Adipose tissue (tissue), 3 donors: ENCODE measurements around the gene ISLR. TPM values are rescaled to one million over a fixed set of nuclear protein-coding genes. Genes with fewer than 3 reads are reported as not detected.
"Not testable (repeated sequence)": the region's sequence is repeated elsewhere in the genome, so short reads cannot be mapped to it uniquely, and the experiment has no call there.

Experiments
- H3K27ac ChIP-seq: one replicate; pipeline ENCODE4 v1.5.1; 2013; ENCODE audit warnings: low read depth, low read length
- WGBS, 3 donors: extraction: QIAGEN DNeasy Blood & Tissue Kit; methylation state at CpG; one replicate each; pipeline ENCODE4 v1.1.7; 2013; 5-methylcytosine and 5-hydroxymethylcytosine counted together
- polyA plus RNA-seq, 3 donors: library from polyadenylated mRNA; stranded (reverse); fragments of 200-250 nt; gene quantifications; one replicate each; pipeline ENCODE4 v1.2.3, GENCODE V29; 2013
- donor health status: healthy with polysubstance abuse.
- donor health status: Bipolar disorder and iron deficiency.
- donor health status: healthy.

Gene ISLR
- polyA plus RNA-seq, 3 donors = 2.5 to 65.8 (median 22.2) TPM

DNA sequence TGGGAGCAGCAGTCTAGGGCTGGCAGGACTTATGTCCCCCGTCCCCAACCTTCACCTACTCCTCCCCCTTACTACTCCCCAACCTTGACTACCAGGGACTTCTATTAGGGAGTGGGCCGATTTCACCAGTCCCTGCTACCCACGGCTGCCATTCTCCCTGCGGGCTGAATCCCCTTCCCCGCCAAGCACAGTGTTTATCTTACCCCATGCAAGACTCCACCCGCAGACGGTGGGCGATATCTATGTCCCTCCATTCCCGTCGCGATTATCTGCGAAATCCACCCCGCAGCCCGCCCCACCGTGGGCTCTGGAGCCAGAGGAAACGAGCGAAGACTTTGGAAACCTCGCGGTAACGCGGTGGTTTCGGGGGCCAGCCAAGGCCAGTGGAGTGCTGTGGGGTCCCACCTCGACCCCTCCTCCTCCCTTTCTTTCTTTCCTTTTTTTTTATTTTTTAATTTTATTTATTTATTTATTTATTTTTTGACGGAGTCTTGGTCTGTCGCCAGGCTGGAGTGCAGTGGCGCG, 38.4 kb upstream of the ISLR start:
- WGBS, 3 donors = 22 to 48% (median 45%) methylated on average over 27 of the region's 27 CpGs
- H3K27ac ChIP-seq = no peak overlapping the region

DNA sequence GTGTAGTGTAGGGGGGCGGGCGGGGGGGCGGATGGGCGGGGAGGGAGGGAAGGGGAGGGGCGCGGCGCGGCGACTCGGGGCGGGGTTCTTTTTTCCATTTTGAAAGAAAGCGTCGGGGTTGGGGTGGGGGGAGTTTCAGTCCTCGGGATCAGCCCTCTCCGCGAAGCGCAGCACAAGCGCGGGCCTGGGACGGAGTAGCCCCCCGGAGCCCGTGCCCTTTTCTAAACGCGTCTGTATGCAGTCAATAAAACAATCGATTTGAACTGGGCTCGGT, 37.0 kb upstream of the ISLR start:
- H3K27ac ChIP-seq = no peak overlapping the region
- WGBS, 3 donors = 1 to 2% (median 1%) methylated on average over 18 to 26 of the region's 26 CpGs

DNA sequence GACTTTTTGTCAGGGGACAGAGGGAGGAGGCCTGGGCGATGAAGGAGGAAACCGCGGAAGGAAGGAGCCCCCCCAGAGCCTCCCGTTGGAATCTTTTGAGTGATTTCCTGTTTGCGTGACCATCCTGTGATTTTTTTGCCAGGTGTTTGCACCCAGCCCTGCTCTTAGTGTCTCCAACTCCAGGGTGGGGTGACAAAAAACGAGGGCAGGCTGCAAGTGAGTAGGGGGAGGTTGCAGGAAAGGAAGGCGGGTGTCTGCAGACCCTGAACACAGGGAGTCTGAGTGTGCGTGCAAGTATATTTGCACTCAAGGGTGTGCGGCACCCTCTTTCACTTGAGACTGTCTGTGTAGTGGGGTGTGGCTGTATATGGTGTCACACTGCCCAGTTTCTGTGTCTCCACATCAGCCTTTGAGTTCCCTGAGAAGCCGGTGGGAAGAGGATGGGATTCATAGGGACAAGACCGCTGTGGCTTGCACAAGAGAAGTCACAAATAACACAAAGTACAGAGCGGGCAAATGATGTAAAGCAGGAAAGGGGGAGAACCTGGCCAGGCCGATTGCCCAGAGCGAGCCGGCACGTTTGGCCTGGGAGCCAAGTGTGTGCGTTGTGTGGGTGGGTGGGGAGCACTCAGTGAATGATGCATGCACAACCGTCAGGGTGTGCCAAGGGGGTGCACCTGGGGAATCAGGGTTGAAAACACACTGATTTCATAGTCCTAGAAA, 36.5 kb upstream of the ISLR start:
- 10 to 28% (median 12%) methylated on average over 18 of the region's 18 CpGs for WGBS, 3 donors
- no peak overlapping the region for H3K27ac ChIP-seq

DNA sequence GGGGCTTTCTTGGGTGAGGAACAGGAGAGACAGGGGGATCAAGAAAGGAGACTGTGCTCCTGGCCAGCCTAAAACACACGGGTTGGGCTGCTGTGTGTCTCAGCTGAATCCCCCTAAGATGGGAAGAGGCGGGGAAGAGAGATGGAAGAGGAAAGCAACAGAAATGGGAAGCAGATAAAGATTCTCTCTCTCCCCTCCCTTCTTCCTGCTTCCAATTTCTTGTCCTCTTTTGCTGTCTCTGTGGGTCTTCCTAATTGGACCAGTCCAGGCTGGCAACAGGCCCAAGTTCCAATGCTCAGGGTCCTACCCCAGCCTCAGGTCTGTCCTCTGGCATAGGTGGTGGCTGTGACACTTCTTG, 36.0 kb upstream of the ISLR start:
- WGBS, 3 donors = 54 to 66% (median 57%) methylated on average over 2 of the region's 2 CpGs
- H3K27ac ChIP-seq = no peak overlapping the region

DNA sequence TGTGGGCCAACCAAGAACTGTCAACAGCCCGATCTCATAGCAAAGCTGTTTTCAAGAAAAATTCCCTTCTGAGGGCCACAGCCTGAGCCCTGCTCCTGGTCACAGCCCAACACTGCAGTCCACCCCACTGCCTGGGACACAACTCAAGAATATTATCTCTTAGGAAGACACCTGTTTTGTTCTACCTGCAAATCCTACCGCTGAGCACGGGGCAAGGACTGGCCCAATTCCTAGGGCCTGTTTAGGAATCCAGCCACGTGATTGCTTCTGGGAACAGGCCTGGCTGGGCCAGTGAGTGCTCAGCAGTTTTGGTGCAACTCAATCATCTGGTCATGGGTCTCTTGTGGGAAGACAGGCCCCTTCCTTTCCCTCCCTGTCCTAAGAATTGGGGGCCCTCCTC, 34.9 kb upstream of the ISLR start:
- H3K27ac ChIP-seq = no peak overlapping the region
- WGBS, 3 donors = 83 to 92% (median 87%) methylated on average over 4 of the region's 4 CpGs

DNA sequence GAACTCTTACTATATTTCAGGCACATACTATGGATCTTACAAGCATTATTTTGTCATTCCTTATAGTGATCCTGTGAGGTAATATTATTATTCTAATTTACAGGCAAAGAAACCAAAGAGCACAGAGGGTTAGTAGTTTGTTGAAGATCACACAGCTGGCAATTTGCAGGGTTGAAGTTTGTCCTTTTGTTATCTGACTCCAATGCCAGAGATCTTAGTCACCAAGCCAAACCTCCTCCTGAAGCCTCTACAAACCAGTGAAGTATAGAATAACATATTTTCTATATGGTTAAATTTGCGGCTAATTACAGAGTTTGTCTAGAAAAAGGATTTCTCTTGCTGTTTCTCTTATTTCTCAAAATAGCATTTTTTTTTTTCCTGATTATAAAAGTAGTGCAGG, 31.9 kb upstream of the ISLR start:
- H3K27ac ChIP-seq = no peak overlapping the region
- WGBS, 3 donors = 92 to 100% (median 98%) methylated on average over 1 of the region's 1 CpG

DNA sequence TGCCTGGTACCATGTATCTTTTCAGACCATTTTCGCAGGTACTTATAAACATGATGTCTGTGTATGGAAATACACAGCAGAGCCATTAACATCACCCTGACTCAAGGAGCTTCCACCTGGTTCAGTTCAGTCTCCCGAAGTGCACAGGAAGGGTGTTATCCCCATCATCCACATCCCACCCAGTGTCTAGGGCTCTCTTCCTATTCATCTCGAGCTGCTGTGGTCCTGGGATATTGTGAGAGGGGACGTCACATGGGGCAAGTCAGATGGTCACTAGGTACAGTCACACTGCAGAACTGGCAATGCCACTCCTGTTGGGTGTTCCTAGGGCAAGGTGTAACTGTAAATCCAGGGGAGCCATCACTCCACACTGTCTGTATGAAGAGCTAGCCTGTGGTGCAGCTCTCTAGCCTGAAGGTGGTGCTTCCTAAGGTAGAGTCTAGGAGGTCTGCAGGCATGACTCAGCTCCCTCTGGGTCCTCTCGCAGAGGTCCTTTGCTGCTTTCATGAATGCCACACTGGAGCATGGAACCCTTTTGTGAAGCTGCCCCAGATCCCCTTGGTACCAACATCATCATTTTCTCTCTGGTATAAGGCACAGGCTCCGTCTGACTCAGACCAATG, 29.2 kb upstream of the ISLR start:
- H3K27ac ChIP-seq = no peak overlapping the region
- WGBS, 3 donors = 62 to 81% (median 76%) methylated on average over 6 of the region's 6 CpGs

DNA sequence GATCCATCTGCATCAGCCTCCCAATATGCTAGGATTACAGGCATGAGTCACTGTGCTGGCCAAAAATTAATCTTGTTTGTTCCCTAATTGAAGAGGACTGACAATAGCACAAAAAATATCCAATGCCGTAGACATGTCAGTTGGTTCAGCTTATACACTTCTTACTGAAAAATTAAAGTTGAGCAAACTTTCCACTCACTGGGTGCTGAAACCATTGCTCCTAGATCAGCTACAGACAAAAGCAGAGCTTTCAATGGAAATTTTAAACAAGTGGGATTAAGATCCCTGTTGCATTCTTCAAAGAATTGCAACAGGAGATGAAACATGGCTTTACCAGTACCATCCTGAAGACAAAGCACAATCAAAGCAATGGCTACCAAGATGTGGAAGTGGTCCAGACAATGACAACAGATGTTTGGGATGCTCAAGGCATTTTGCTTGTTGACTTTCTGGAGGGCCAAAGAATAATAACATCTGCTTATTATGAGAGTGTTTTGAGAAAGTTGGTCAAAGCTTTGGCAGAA, 27.2 kb upstream of the ISLR start:
- no peak overlapping the region for H3K27ac ChIP-seq
- WGBS, 3 donors = 94 to 97% (median 97%) methylated on average over 1 of the region's 1 CpG

DNA sequence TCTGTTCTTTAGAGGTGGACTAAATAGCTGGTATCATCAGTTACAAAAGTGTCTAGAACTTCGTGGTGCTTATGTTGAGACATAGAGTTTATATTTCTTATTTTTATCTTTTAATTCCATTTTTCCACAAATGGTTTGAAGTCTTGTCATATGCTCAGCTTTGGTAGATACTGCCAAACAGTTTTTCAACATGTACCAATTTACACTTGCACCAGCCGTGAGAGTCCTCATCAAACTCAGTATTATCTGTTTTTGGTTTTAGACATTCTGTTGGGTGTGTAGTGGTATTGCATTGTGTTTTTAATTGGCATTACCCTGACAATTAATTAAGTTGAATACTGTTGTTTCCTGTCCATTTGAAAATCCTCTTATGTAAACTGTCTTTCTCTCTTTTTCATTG, 26.5 kb upstream of the ISLR start:
- H3K27ac ChIP-seq = no peak overlapping the region
- WGBS, 3 donors = 56 to 61% (median 61%) methylated on average over 2 of the region's 2 CpGs

DNA sequence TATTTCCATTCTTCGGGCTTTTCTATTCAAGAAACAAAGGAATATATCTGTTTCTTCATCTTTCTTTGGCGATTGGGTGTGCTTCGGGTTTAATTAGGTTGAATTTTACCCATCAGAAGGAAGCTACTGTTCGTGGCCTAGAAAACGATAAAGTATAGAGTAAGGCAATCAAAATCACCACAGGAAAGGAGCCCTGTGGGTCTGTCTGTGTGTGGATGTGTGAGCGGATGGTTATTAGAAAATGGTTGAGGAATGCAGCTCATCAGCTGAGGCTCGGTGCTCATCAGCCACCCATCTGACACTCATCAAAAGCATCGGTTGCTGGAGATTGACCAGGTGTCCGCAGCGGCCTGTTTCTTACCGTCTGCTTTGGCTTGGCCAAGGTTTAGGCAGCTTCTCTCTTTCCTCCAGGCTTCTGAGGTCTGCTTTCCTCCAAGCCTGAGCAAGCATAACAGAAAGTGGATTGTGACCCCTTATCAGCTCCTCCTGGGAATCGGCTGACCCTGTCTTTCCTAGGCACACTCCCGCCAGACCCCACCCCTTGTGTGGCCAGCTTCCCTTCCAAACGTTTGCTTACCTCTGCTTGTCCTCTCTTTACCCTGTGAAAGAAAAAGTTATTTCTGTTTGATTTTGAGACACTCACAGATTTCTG, 17.6 kb upstream of the ISLR start:
- 62 to 80% (median 79%) methylated on average over 14 of the region's 14 CpGs for WGBS, 3 donors
- H3K27ac ChIP-seq = no peak overlapping the region

DNA sequence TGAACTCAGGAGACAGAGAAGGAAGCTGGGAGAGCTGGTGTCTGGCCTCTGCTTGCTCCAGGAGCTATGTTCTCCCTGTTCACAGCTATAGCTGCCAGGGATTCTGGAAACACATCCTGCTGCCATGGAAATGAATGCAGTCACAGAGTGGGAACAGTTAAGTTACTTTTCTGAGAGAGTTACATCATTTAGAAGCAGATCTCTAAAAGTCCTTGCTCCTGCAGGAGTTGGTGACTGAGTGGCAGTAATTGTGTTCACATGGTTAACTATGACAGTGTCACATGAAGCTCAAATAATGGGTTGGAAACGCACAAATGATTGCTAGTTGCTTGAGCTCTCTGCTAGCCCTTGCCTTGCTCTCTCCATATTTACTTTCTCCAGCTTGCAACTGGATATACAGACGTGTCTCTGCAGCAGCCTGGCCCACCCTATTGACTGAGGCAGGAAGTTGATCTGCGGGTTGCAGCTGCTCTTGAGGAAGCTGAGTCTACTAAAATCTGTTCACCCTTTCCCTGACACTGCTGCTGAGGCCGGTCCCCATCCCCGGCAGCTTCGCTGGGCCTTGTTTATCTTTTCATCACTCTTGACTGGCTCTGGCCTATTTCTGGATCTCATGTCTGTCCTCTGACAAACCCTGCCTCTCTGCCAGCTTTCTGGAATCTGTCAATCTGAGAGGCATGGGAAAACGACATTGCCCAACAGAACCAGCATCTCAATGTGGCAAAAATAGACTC, 16.7 kb upstream of the ISLR start:
- WGBS, 3 donors = 17 to 26% (median 25%) methylated on average over 7 of the region's 7 CpGs
- H3K27ac ChIP-seq = no peak overlapping the region

DNA sequence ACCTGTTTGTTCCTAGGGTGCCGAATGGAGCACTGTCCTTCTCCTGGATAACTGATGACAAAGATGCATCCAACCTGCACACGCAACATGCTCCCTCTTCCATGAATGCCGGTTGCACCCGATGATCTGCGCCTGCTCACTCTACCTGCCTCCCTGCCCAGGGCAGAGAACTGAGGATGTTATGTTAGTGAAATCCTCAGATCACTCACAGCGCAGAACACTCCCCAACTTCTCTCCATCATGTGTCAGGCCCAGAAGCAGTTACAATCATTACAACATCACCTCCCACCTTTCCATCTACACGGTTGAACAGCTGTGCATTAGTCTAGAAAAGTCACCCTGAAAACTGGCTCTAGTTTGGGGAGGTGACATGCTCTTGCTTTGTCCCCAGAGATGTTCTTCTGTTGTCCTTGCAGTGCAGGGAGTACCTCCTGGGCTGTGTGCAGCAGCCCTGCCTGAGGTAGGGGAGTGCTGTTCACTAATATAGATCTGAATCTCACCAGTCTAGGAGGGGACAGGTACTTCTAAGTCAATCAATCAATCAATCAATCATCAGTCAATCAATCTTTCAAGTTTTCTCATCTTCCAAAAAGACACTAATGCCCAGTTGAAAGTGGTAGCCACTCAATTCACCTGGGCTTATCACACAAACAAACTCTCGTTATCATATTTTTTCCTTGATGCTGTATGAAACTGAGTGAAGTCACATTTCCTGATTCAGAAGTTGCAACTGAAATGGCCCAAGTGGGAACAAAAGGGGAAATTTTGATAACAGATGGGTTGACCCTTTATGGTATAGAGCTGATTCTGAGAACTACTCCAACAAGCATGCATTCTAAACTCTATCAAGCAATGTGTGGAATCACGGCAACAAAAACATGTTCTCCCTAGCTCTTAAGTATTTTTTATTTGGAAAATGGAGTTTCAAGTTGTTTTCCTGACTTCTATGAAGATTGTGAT, 15.4 kb upstream of the ISLR start:
- no peak overlapping the region for H3K27ac ChIP-seq
- WGBS, 3 donors = 84 to 92% (median 91%) methylated on average over 9 of the region's 9 CpGs

DNA sequence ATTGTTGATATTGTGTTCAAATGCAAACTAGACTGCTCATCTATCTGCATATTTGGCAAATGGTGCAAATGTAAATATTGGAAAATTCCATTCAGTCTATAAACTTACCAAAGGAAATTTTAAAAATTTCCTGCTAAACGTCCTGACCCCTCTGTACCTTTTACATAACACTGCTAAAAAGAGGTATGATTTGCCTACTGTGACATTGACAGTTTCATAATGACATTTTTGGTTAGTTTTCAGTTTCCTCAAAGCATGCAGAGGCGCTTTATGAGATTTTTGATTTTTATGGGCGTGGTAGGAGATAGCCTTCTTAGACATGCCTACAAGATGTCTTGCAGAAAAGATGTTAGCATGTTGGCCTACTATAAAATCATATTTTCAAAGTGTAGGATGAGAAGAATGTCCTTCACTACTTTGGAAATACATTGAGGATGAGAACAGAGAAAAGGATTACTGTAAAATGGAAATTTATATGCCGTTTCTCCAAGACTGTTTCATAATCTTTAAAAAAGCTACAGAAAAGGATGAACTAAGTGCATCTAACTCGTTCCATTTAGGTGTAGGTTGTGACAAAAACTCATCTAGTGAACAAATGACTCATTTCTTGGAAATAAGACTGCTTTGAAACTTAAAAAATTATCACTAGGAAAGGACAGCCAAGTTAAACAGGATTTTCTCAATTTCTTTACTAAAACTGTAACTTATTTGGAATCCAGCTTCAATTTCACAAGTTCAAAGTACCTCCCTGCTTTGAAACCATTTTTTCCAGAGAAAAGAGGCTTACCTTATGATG, 14.5 kb upstream of the ISLR start:
- 62 to 77% (median 71%) methylated on average over 5 of the region's 5 CpGs for WGBS, 3 donors
- no peak overlapping the region for H3K27ac ChIP-seq

DNA sequence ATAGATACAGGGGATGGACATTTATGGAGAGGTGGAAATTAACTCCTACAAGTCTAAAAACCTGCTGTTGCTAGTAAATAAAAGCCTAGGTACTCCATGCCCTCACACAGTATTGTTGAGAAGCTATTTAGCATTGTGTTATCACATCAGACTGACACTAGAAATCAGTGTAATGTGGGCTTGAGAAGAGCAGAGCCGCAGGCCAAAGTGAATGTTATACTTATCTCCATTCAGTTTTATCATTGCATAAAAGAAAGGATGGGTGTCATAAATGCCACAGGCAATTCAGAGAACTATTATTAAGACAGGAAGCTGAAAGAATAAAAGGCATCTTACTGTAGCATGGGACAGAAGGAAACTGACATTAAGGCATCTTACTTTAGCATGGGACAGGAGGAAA, 13.7 kb upstream of the ISLR start:
- 88 to 97% (median 91%) methylated on average over 1 of the region's 1 CpG for WGBS, 3 donors
- H3K27ac ChIP-seq = no peak overlapping the region

DNA sequence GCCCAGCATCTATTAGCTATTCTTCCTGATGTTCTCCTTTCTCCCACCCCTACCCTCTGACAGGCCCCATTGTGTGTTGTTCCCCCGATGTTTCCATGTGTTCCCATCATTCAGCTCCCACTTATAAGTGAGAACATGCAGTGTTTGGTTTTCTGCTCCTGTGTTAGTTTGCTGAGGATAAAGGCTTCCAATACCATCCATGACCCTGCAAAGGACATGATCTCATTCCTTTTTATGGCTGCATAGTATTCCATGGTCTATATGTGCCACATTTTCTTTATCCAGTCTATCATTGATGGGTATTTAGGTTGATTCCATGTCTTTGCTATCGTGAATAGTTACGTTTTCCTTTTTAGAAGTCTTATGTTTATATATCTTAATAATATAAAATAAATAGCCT, 13.1 kb upstream of the ISLR start:
- not testable (repeated sequence) for H3K27ac ChIP-seq
- WGBS, 3 donors = 93 to 99% (median 97%) methylated on average over 3 of the region's 3 CpGs

DNA sequence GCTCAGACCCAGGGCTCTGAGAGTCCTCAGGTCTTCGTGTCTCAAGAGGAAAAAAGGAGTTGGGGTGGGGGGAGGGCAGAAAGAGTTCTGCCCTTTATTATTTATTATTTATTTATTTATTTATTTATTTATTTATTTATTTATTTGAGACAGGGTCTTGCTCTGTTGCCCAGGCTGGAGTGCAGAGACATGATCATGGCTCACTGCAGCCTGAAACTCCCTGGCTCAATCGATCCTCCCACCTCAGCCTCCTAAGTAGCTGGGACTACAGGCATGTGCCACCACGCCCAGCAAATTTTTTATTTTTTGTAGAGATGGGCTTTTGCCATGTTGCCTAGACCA, 11.3 kb upstream of the ISLR start:
- H3K27ac ChIP-seq = not testable (repeated sequence)
- 89 to 97% (median 95%) methylated on average over 2 to 3 of the region's 3 CpGs for WGBS, 3 donors

DNA sequence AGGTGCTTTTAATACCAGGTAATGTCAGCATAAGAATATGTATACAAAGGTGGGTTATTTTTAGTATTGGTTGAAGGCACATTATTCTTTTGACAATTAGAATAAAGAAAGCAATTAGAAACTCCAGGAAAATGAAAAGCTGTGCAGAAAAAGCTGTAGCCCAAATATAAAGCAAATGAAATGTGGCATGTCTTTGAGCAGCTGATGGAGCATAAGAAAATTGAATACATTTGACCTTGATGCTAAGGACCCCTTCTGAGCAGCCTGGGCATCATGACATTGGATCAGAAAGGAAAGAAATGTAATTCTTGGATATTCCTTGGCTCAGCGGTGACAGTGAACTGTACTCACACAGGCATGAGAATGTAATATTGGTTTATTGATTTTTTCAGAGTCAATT, 8.0 kb upstream of the ISLR start:
- H3K27ac ChIP-seq = no peak overlapping the region
- 77 to 100% (median 97%) methylated on average over 1 of the region's 1 CpG for WGBS, 3 donors
